HCT116 (cell line): ENCODE results near the gene STX16. TPM values are rescaled to one million over a fixed set of nuclear protein-coding genes. Genes with fewer than 3 reads are reported as not detected.

Source experiments
- ATAC-seq: fragments of 200-7000 bp; cut with Tn5 transposase; 2 replicates; pipeline ENCODE4 v1.9.1; 2020; ENCODE audit warnings: mild to moderate bottlenecking, moderate library complexity
- BruUV-seq: library from RNA; stranded (reverse); fragments of 400-500 nt; replicated peaks from 2 replicates; lab custom pipeline; 2021; lab: Mats Ljungman, UMichigan
- CTCF ChIA-PET: fragments of 300-600 bp; sonication (Branson Sonifier 250); formaldehyde crosslinking; loops from one replicate; lab custom pipeline; 2021; ENCODE audit warnings: antibody characterized with exemption; lab: Charles Lee
- POLR2A ChIA-PET: fragments of 300-600, 350-600 bp; sonication (Branson Sonifier 250); formaldehyde crosslinking; loops from one replicate; lab custom pipeline; 2021; ENCODE audit warnings: antibody characterized with exemption; lab: Charles Lee
- RAD21 ChIA-PET, 2 experiments: fragments of 300-600 bp; sonication (Branson Sonifier 250); formaldehyde crosslinking; loops; one replicate each; lab custom pipeline; 2023; ENCODE audit warnings: low total read pairs in 2 of 2; ENCODE audit not compliant: uncharacterized antibody in 2 of 2, unreplicated experiment in 2 of 2, low non-redundant PET in 1 of 2; lab: Charles Lee
- DNase-seq: peaks from one replicate; pipeline ENCODE4 v3.0.0-alpha.2; 2010; ENCODE audit warnings: low read depth, low spot score
- H2AFZ ChIP-seq: fragments of 200-600 bp; shearing (Covaris generic), sonication (generic); 2 replicates; pipeline ENCODE4 v1.6.1; 2017; ENCODE audit warnings: low read depth, mixed run types, mixed read lengths, antibody characterized with exemption, low read length; ENCODE audit not compliant: poor library complexity, severe bottlenecking
- H3K27ac ChIP-seq: 2 replicates; pipeline ENCODE4 v1.5.1; 2012; ENCODE audit warnings: low read depth, low read length
- H3K27me3 ChIP-seq: fragments of 200-600 bp; sonication (generic); 2 replicates; pipeline ENCODE4 v1.6.1; 2016; ENCODE audit warnings: mixed run types, low read length, mixed read lengths; ENCODE audit not compliant: insufficient read depth
- H3K36me3 ChIP-seq, 2 experiments: fragments of 200-500 bp in 1 of 2; fragments of 200-600 bp in 1 of 2; sonication (Bioruptor generic) in 1 of 2; sonication (generic) in 1 of 2; 2 replicates each; pipeline versions ENCODE4 v1.5.1 to v1.6.1; 2014 to 2016; ENCODE audit warnings: low read length in 2 of 2, inconsistent platforms in 1 of 2, mixed read lengths in 1 of 2, mixed run types in 1 of 2; ENCODE audit not compliant: insufficient read depth in 2 of 2, control insufficient read depth in 1 of 2
- H3K4me1 ChIP-seq, 2 experiments: fragments of 200-600 bp in 1 of 2; sonication (generic) in 1 of 2; 2 replicates each; pipeline versions ENCODE4 v1.5.1 to v1.6.1; 2012 to 2017; ENCODE audit warnings: low read length in 2 of 2, inconsistent platforms in 1 of 2, mild to moderate bottlenecking in 1 of 2, mixed read lengths in 1 of 2, mixed run types in 1 of 2, moderate library complexity in 1 of 2; ENCODE audit not compliant: insufficient read depth in 2 of 2, control insufficient read depth in 1 of 2
- H3K4me2 ChIP-seq: fragments of 200-600 bp; sonication (generic); 2 replicates; pipeline ENCODE4 v1.6.1; 2017; ENCODE audit warnings: mixed run types, low read length, mixed read lengths
- H3K4me3 ChIP-seq, 2 experiments: fragments of 200-600 bp in 1 of 2; sonication (generic) in 1 of 2; replicated peaks in 1 of 2; 2 replicates each; pipeline ENCODE4 v1.5.1; 2011 to 2016; ENCODE audit warnings: low read length in 2 of 2, control low read depth in 1 of 2, low read depth in 1 of 2, mild to moderate bottlenecking in 1 of 2, mixed read lengths in 1 of 2, mixed run types in 1 of 2
- H3K79me2 ChIP-seq: fragments of 200-600 bp; sonication (generic); 2 replicates; pipeline ENCODE4 v1.6.1; 2017; ENCODE audit warnings: mild to moderate bottlenecking, mixed run types, low read length, moderate library complexity, mixed read lengths; ENCODE audit not compliant: insufficient read depth
- H3K9ac ChIP-seq: fragments of 200-600 bp; sonication (generic); 2 replicates; pipeline ENCODE4 v1.6.1; 2016; ENCODE audit warnings: low read length, mixed read lengths
- H3K9me2 ChIP-seq: fragments of 200-600 bp; sonication (generic), shearing (Covaris generic); 2 replicates; pipeline ENCODE4 v1.6.1; 2017; ENCODE audit warnings: mixed run types, mild to moderate bottlenecking, moderate library complexity; ENCODE audit not compliant: insufficient read depth
- H3K9me3 ChIP-seq, 2 experiments: fragments of 200-500 bp in 1 of 2; fragments of 200-600 bp in 1 of 2; sonication (Bioruptor generic) in 1 of 2; sonication (generic) in 1 of 2; 2 replicates each; pipeline ENCODE4 v1.6.1; 2014 to 2017; ENCODE audit warnings: low read length in 2 of 2, mixed read lengths in 2 of 2, inconsistent platforms in 1 of 2, low read depth in 1 of 2, mild to moderate bottlenecking in 1 of 2, mixed run types in 1 of 2, moderate library complexity in 1 of 2; ENCODE audit not compliant: control insufficient read depth in 1 of 2, insufficient read depth in 1 of 2
- H4K20me1 ChIP-seq: fragments of 200-600 bp; sonication (generic), shearing (Covaris generic); 2 replicates; pipeline ENCODE4 v1.6.1; 2017; ENCODE audit warnings: mixed run types, mild to moderate bottlenecking, moderate library complexity; ENCODE audit not compliant: insufficient read depth
- CBX3 ChIP-seq: IDR thresholded peaks from 2 replicates; pipeline ENCODE4 v1.6.1; 2012; ENCODE audit warnings: low read depth
- EZH2 ChIP-seq: fragments of 200-600 bp; sonication (generic); IDR thresholded peaks from 2 replicates; pipeline ENCODE4 v1.6.1; 2017; ENCODE audit warnings: antibody characterized with exemption, mixed run types
- JUND ChIP-seq: IDR thresholded peaks from 2 replicates; pipeline ENCODE4 v1.6.1; 2012
- POLR2A ChIP-seq: IDR thresholded peaks from 2 replicates; pipeline ENCODE4 v1.7.0; 2011; ENCODE audit warnings: borderline replicate concordance; ENCODE audit not compliant: insufficient read depth, insufficient read length; ENCODE audit errors: extremely low read depth
- POLR2AphosphoS5 ChIP-seq: IDR thresholded peaks from 2 replicates; pipeline ENCODE4 v1.6.1; 2011; ENCODE audit warnings: mild to moderate bottlenecking, low read depth, low read length, moderate library complexity
- SIN3A ChIP-seq: IDR thresholded peaks from 2 replicates; pipeline ENCODE4 v1.6.1; 2012; ENCODE audit warnings: low read depth
- SRF ChIP-seq: IDR thresholded peaks from 2 replicates; pipeline ENCODE4 v1.6.1; 2012; ENCODE audit warnings: low read depth
- YY1 ChIP-seq: IDR thresholded peaks from 2 replicates; pipeline ENCODE4 v1.6.1; 2011; ENCODE audit warnings: low read length, low read depth, moderate library complexity, mild to moderate bottlenecking; ENCODE audit not compliant: insufficient replicate concordance; ENCODE audit errors: extremely low read depth
- ZFX ChIP-seq: fragments of 450-650 bp; IDR thresholded peaks from 2 replicates; pipeline ENCODE4 v1.6.1; 2017
- intact Hi-C: fragments of 100-400 bp; cut with micrococcal nuclease; formaldehyde crosslinking; loops from 2 replicates; pipeline ENCODE4 v1.10.0; 2022
- total RNA-seq: library from RNA; stranded (reverse); gene quantifications from one replicate; pipeline ENCODE4 v1.2.1, GENCODE V29; 2021; ENCODE audit not compliant: unreplicated experiment
- TF ChIP-seq, protein P1 (sequence below): IDR thresholded peaks from 2 replicates; pipeline ENCODE4 v1.6.1; 2012
- TF ChIP-seq, protein P2 (sequence below): IDR thresholded peaks from 2 replicates; pipeline ENCODE4 v1.6.1; 2011; ENCODE audit warnings: mild to moderate bottlenecking, low read length, moderate library complexity; ENCODE audit not compliant: insufficient replicate concordance; ENCODE audit errors: extremely low read depth
- TF ChIP-seq, protein P3 (sequence below): IDR thresholded peaks from 2 replicates; pipeline ENCODE4 v1.6.1; 2012; ENCODE audit warnings: low read depth

The STX16 gene
- total RNA-seq, 1 experiment from 2014 or later: 55.1 TPM

DNA sequence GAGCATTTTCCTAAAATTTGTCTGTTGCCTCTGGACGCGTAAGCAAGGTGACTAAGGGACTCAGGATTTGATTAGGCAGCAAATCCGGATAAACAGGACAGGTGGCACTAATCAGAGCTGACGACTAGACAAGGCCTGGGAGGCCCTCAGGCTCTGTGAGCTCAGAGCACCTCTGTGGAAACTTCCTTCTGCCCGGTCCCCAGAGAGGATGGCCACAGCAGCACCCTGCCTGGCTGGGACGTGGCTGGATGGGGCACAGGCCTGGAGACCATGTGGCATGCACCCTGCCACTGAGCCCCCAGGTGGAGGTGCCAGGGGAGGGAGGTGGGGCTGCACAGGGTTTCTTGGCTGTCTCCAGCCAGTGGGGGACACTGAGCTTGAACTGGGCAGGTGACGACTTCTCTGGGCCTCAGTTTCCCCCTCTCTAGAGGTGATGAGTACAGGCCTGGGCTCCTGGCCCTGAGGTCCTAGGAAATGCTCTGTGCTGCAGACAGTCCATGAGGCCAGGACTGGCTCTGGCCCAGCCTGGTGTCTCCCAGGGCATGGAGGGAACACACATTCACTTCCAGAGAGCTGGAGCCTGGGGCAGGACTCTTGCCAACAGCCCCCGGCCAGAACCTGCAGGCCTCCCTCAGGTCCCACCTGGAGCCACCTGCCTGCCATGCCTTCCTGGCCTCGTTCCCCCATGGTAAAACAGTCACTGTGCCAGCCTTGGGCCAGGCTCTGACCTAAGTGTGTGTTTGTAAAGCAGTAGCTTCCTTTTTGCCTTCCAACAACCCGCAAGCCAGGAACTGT, 39.6 kb upstream of the STX16 start:
- CTCF ChIA-PET: no interaction called here
- no peak for TF ChIP-seq JUND
- TF ChIP-seq CBX3: no peak
- TF ChIP-seq, all 23 proteins: peak for 0
- Histone ChIP-seq H3K4me1 (no peaks in the 10 kb centered on the region), H4K20me1 (no peaks in the 10 kb centered on the region), H3K9me3 (no peaks in the 10 kb centered on the region), H2AFZ (no peak overlapping the region), H3K4me2 (no peak overlapping the region), H3K27ac (no peak overlapping the region), H3K27me3 (no peaks in the 10 kb centered on the region), H3K4me3 (no peak overlapping the region), H3K79me2 (no peaks in the 10 kb centered on the region), H3K9ac (no peak overlapping the region), H3K9me2 (no peaks in the 10 kb centered on the region), H3K36me3 (no peaks in the 10 kb centered on the region)
- no TSS peak for BruUV-seq
- ChIA-PET RAD21 (no interaction called here), POLR2A (no interaction called here)
- no peak for DNase-seq
- no peak for ATAC-seq
- intact Hi-C loops: no loop called here

DNA sequence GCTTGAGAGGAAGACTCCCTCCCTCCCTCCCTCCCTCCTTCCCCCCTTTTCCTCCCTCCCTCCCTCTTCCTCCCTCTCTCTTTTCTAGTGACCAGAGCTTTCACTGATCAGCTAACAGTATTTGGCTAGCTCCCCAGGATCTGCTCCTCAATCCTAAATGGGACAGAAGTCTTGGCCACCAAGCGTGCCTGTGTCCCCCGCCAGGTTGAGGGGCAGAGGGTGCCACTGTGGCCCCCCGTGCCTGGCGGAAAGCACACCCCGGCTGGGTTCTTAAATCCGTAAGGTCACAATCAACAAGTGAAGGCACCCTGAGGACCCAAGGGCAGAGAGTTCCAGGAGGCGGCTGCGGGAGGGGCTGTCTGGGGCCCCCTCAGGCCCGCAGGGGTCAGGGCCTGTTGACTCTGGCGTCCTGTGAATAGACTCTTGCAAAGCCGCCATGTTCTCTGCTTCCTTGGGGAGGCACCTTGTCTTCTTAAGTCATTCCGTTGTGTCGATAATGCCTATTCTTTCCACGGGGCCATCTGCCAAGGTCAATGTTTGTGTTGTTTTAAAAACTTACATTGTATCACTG, 38.9 kb upstream of the STX16 start:
- Histone ChIP-seq H3K27ac (no peak overlapping the region), H3K79me2 (no peaks in the 10 kb centered on the region), H3K4me1 (no peaks in the 10 kb centered on the region), H3K4me3 (no peak overlapping the region), H2AFZ (no peak overlapping the region), H3K4me2 (no peak overlapping the region), H3K9me3 (no peaks in the 10 kb centered on the region), H3K36me3 (no peaks in the 10 kb centered on the region), H3K27me3 (no peaks in the 10 kb centered on the region), H3K9ac (no peak overlapping the region), H4K20me1 (no peaks in the 10 kb centered on the region), H3K9me2 (no peaks in the 10 kb centered on the region)
- TF ChIP-seq CBX3 (no peak), POLR2A (no peak), EZH2 (no peak), SIN3A (no peak), SRF (no peak), ZFX (no peak), YY1 (no peak), POLR2AphosphoS5 (no peak)
- TF ChIP-seq, protein P1, sequence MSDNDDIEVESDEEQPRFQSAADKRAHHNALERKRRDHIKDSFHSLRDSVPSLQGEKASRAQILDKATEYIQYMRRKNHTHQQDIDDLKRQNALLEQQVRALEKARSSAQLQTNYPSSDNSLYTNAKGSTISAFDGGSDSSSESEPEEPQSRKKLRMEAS: no peak
- TF ChIP-seq, protein P2, sequence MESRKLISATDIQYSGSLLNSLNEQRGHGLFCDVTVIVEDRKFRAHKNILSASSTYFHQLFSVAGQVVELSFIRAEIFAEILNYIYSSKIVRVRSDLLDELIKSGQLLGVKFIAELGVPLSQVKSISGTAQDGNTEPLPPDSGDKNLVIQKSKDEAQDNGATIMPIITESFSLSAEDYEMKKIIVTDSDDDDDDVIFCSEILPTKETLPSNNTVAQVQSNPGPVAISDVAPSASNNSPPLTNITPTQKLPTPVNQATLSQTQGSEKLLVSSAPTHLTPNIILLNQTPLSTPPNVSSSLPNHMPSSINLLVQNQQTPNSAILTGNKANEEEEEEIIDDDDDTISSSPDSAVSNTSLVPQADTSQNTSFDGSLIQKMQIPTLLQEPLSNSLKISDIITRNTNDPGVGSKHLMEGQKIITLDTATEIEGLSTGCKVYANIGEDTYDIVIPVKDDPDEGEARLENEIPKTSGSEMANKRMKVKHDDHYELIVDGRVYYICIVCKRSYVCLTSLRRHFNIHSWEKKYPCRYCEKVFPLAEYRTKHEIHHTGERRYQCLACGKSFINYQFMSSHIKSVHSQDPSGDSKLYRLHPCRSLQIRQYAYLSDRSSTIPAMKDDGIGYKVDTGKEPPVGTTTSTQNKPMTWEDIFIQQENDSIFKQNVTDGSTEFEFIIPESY: no peak
- TF ChIP-seq, protein P3, sequence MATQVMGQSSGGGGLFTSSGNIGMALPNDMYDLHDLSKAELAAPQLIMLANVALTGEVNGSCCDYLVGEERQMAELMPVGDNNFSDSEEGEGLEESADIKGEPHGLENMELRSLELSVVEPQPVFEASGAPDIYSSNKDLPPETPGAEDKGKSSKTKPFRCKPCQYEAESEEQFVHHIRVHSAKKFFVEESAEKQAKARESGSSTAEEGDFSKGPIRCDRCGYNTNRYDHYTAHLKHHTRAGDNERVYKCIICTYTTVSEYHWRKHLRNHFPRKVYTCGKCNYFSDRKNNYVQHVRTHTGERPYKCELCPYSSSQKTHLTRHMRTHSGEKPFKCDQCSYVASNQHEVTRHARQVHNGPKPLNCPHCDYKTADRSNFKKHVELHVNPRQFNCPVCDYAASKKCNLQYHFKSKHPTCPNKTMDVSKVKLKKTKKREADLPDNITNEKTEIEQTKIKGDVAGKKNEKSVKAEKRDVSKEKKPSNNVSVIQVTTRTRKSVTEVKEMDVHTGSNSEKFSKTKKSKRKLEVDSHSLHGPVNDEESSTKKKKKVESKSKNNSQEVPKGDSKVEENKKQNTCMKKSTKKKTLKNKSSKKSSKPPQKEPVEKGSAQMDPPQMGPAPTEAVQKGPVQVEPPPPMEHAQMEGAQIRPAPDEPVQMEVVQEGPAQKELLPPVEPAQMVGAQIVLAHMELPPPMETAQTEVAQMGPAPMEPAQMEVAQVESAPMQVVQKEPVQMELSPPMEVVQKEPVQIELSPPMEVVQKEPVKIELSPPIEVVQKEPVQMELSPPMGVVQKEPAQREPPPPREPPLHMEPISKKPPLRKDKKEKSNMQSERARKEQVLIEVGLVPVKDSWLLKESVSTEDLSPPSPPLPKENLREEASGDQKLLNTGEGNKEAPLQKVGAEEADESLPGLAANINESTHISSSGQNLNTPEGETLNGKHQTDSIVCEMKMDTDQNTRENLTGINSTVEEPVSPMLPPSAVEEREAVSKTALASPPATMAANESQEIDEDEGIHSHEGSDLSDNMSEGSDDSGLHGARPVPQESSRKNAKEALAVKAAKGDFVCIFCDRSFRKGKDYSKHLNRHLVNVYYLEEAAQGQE: no peak
- ChIA-PET CTCF (interaction anchor here (1.3 kb wide), 1 partner anchor 10 kb away, joined by 4 read pairs; no protein-coding TSS in a partner anchor), POLR2A (no interaction called here), RAD21 (no interaction called here)
- BruUV-seq: no TSS peak
- no peak for ATAC-seq
- no peak for DNase-seq
- intact Hi-C loops: no loop called here
